Measurements from ENCODE around the gene SFXN2. TPM values are rescaled to one million over a fixed set of nuclear protein-coding genes. Genes with fewer than 3 reads are reported as not detected.

The SFXN2 gene
- total RNA-seq, 4 donors from 2014 or later, result 0.20 to 5.0 (median 0.76) TPM

DNA sequence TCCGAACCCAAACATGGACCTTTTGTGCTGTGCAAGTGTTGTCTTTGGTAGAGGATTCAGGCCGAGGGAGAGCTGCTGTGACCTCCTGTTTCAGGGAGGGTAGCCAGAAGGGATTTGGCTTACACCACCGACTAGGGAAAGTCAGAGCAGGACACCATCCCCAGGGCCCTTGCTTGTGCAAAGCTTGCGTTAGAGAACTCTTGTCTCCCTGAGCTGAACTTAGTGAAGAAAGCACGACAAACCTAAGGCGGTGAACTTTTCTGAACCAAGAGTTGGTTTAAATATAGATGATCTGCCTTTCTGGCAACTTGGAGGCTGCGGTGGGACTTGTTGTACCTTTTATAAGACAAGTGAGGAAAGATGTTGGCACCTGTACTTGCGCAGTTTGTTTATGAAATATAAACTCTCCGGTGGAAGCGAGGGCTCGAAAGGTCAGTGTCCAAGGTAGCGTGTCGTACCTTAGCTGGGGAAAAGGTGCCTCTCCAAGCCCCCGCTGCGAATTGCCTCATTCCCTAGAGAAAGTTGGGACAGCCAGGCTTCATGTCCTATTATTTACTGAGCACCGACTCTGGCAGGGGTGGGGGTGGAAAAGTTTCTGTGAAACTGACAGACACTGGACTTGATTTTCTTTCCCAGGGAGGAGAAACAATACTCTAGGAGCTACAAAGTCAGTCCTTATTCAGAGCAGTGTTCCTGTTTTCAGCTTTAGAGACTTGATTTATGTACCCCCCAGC lies 60.9 kb downstream of the SFXN2 start:
- Histone ChIP-seq H3K4me1 (peaks cover 70 to 79% of the 10 kb centered on the region in 2 donors), H3K4me3 (peak overlapping the region; percentile 65 to 78 (median 70)), H3K36me3 (no peaks in the 10 kb centered on the region), H3K27me3 (no peaks in the 10 kb centered on the region), H3K27ac (peak overlapping the region; percentile 91 to 100 (median 96)), H3K9me3 (no peaks in the 10 kb centered on the region)
- intact Hi-C loops (cut with DNase I; ENCODE audit: low total_unique reads), result loop anchor here (1.0 to 10.0 kb wide), 4 partner anchors 8 to 271 kb away; partner anchors contain the start of genes ACTR1A and SUFU
- peak; percentile 95 to 97 for DNase-seq
- TF ChIP-seq POLR2A (IDR thresholded peaks at IDR 0.05) (peak in 1 of 2 donors; percentile 10), CTCF (IDR thresholded peaks at IDR 0.05 in 4 of 5, conservative IDR thresholded peaks at IDR 0.05 in 1 of 5) (no peak)
- ATAC-seq, result peak; percentile 53 to 57
- in situ Hi-C loops (cut with MboI; ENCODE audit: low sequenced_read_pairs in 4 of 4), result no loop called here

DNA sequence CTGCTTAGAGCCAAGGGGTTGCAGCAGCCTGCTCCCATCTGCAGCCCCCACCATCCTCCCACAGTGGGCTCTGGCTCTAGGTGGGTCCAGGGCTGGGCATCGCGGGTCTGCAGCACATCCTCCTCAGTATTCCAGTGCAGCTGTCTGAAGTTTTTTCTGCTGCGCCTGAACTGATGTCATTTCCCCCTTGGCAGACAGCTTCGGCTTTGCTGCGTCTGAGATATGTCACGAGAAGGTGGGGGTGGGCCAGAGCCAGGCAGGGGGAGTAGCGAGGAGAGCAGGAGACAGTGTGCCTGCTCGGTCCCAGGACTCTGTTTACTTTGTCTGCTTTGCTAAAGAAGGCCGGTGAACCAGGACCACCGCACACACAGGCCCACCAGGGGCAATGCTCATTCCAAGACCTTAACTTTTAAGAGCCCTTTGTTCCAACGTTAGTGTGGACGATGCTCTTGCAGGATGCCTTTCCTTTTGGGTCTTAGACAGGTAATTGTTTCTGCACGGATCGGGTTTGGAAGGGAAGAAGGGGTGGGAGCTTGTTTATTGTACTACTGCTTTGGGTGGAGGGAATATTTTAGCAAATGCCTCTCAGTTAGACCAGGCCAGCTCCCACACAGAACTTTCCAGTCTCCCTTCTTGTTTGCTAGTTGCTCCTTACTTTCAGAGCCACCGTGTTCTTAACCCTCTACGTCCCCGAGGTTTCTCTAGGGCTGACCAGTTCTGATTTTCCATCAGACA lies 61.7 kb downstream of the SFXN2 start:
- Histone ChIP-seq H3K36me3 (no peaks in the 10 kb centered on the region), H3K4me1 (peaks cover 70 to 79% of the 10 kb centered on the region in 2 donors), H3K9me3 (no peaks in the 10 kb centered on the region), H3K27me3 (no peaks in the 10 kb centered on the region), H3K27ac (peak overlapping the region; percentile 91 to 100 (median 96)), H3K4me3 (peak overlapping the region; percentile 65 to 78 (median 70))
- DNase-seq (peak; percentile 92 to 97), ATAC-seq (peak; percentile 39 to 40)
- intact Hi-C loops (cut with DNase I; ENCODE audit: low total_unique reads) (loop anchor here (1.0 to 10.0 kb wide), 5 partner anchors 7 to 271 kb away; partner anchors contain the start of genes ACTR1A and SUFU), in situ Hi-C loops (cut with MboI; ENCODE audit: low sequenced_read_pairs in 4 of 4) (no loop called here)
- no peak for TF ChIP-seq CTCF (IDR thresholded peaks at IDR 0.05 in 4 of 5, conservative IDR thresholded peaks at IDR 0.05 in 1 of 5)
- TF ChIP-seq POLR2A (IDR thresholded peaks at IDR 0.05), result peak in 1 of 2 donors; percentile 94

GRCh38 chr10:102776779-102777456 lies 62.5 kb downstream of the SFXN2 start:
- peak in 1 of 5 experiments; percentile 8 for TF ChIP-seq CTCF (IDR thresholded peaks at IDR 0.05 in 4 of 5, conservative IDR thresholded peaks at IDR 0.05 in 1 of 5)
- TF ChIP-seq POLR2A (IDR thresholded peaks at IDR 0.05), result peak in 1 of 2 donors; percentile 90
- no peaks in the 10 kb centered on the region for H3K9me3 ChIP-seq
- H3K27me3 ChIP-seq, result no peaks in the 10 kb centered on the region
- peak overlapping the region; percentile 91 to 100 (median 96) for H3K27ac ChIP-seq
- in situ Hi-C loops (cut with MboI; ENCODE audit: low sequenced_read_pairs in 4 of 4), result no loop called here
- H3K4me3 ChIP-seq, result peak overlapping the region; percentile 65 to 78 (median 70)
- H3K4me1 ChIP-seq, result peaks cover 72 to 80% of the 10 kb centered on the region in 2 donors
- H3K36me3 ChIP-seq, result no peaks in the 10 kb centered on the region
- ATAC-seq (peak; percentile 46 to 51), DNase-seq (peak; percentile 97 to 98)
- intact Hi-C loops (cut with DNase I; ENCODE audit: low total_unique reads), result loop anchor here (2.0 to 10.0 kb wide), 2 partner anchors 134 to 272 kb away; partner anchors contain the start of genes ACTR1A and SUFU

GRCh38 chr10:102777711-102778453 lies 63.4 kb downstream of the SFXN2 start:
- H3K27ac ChIP-seq, result peak overlapping the region; percentile 91 to 100 (median 96)
- H3K4me3 ChIP-seq, result peak overlapping the region; percentile 32 to 78 (median 70)
- no peaks in the 10 kb centered on the region for H3K27me3 ChIP-seq
- intact Hi-C loops (cut with DNase I; ENCODE audit: low total_unique reads), result loop anchor here (2.0 to 10.0 kb wide), 2 partner anchors 135 to 273 kb away; partner anchors contain the start of genes ACTR1A and SUFU
- H3K9me3 ChIP-seq, result no peaks in the 10 kb centered on the region
- peak in 1 of 2 donors; percentile 8 for ATAC-seq
- peaks cover 73 to 85% of the 10 kb centered on the region in 2 donors for H3K4me1 ChIP-seq
- in situ Hi-C loops (cut with MboI; ENCODE audit: low sequenced_read_pairs in 4 of 4), result no loop called here
- H3K36me3 ChIP-seq, result no peaks in the 10 kb centered on the region
- DNase-seq, result peak in 1 of 2 donors; percentile 85
- peak in 1 of 2 donors; percentile 67 for TF ChIP-seq POLR2A (IDR thresholded peaks at IDR 0.05)
- no peak for TF ChIP-seq CTCF (IDR thresholded peaks at IDR 0.05 in 4 of 5, conservative IDR thresholded peaks at IDR 0.05 in 1 of 5)

All from gastrocnemius medialis (tissue), 4 donors.